ENCODE measurements around the gene ADGRL4.

GRCh38 chr1:79052829-79053449 is 46.4 kb upstream of the ADGRL4 start:
- TF ChIP-seq CTCF (IDR thresholded peaks at IDR 0.05), result no peak
- TF ChIP-seq EP300 (IDR thresholded peaks at IDR 0.05), result no peak
- no peak for TF ChIP-seq POLR2A (IDR thresholded peaks at IDR 0.05)

Data from suprapubic skin (tissue), 3 donors.